GM12865 (cell line): ENCODE data around the gene SORBS1.

Experiments used
- DNase-seq: peaks from one replicate; pipeline ENCODE4 v3.0.0; 2010; ENCODE audit warnings: low read depth
- H3K4me3 ChIP-seq: 2 replicates; pipeline ENCODE4 v1.5.1; 2011; ENCODE audit warnings: mild to moderate bottlenecking, low read depth, low read length, control low read depth
- CTCF ChIP-seq: IDR thresholded peaks from 2 replicates; pipeline ENCODE4 v1.5.1; 2011; ENCODE audit warnings: low read length, control low read depth, low read depth, inconsistent platforms; ENCODE audit not compliant: insufficient read depth; ENCODE audit errors: missing control alignments

Gene SORBS1

GRCh38 chr10:95321554-95322301, 239.4 kb downstream of the SORBS1 start:
- no peak for TF ChIP-seq CTCF

DNA sequence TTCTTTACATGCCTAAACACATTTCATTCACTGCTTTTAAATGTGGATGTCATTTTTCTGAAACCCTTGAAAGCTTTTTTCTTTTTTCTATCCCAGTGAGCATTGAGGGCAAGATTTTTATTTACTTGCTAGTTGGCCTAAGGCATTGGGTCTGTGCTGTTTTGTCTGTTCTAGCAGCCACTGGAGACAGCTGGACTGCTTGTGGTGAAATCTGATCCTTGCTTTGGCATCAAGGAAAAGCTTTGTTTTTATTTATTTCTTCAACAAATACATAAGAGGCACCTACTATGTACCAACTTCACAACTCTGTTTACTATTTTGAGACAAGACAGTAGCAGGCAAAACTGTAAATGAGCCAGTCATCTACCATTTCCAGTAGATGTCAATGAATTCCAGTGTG, 241.9 kb downstream of the SORBS1 start:
- TF ChIP-seq CTCF = no peak
- DNase-seq = no peak
- no peak overlapping the region for H3K4me3 ChIP-seq

More at GRCh38 chr10:95321554-95322301, 239.4 kb downstream of the SORBS1 start:
- no peak overlapping the region for H3K4me3 ChIP-seq
- no peak for DNase-seq

DNA sequence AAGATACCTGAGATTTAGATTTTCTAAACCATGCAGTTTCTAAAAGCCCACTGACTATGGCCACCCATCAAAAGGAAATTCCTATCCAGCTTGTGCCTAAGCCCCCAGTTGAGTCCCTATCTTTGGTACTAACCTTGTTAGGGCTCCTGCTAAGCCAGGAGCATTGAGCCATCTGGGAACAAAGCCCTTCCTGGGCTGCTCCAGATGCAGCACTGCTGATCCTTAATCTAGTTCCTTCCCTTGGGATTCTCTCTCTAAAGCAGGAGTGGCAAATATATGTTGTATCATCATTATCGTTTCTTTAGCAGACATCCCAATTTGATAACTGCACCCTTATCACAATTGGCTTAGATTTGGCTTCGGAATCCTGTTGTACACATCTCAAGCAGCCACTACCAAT, 245.7 kb downstream of the SORBS1 start:
- no peak for DNase-seq
- H3K4me3 ChIP-seq = no peak overlapping the region
- TF ChIP-seq CTCF = no peak

DNA sequence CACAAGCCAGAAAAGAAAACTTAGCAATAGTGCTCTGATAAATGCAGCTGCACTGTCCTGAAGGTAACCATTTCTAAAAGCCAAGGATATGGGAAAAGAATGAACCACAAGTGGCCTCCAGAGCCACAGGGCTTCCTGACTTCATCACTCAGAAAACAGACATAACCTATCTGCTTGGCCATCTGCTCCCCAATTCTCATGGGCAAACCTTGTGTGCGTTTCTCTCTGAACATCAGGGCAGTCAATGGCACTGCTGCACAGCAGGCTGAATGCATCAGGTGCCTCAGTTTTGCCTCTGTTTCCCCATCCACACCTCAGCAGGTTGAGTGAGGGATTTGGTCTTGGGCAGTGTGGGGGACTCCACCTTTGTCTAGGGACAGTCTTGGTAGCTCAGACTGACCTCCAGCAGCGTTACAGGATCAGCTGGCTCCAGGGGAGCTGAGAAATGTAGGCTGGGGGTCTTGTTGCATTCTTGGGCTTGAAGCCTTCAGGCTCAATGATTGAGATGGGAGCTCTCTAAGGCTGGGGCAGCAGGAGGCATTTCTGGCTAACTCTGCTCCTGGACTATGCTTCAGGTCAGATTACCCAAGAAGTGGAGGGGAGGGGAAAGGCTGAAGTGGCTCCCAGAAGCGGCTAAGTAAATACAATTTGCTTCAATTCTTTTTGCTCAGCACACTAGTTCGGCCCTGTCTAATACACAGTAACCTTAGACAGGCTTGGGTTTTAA, 246.8 kb downstream of the SORBS1 start:
- no peak overlapping the region for H3K4me3 ChIP-seq
- no peak for DNase-seq
- no peak for TF ChIP-seq CTCF

GRCh38 chr10:95312986-95313495, 248.1 kb downstream of the SORBS1 start:
- TF ChIP-seq CTCF = no peak
- no peak for DNase-seq
- H3K4me3 ChIP-seq = no peak overlapping the region

DNA sequence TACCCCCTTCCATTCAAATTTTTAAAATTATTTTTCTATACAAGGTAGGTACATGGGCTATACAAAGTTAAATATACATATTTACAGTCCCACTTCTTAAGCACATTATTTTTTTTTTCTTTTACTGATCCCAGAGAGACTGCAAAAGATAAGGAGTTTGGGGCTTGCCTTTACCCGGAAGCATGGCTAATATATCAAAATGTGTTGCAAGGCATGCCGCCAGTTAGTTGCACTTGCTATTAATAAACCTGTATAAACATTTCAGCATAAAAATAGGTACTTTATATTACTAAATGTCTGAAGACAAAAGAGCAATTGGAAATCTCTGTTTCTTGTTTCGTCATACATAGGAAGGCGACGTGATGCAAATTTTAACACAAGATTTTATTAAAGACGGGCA, 248.9 kb downstream of the SORBS1 start:
- no peak for DNase-seq
- no peak overlapping the region for H3K4me3 ChIP-seq
- no peak for TF ChIP-seq CTCF
